Activated CD8-positive, alpha-beta memory T cell treated with anti-CD3 and anti-CD28 coated beads, Interleukin-2, amount 50 U/mL, for 48 hours (primary cell): Measurements from ENCODE around the gene SLFN12L.

ENCODE experiments used
- DNase-seq: peaks from one replicate; pipeline ENCODE4 v3.0.0-alpha.2; 2020

The SLFN12L gene

GRCh38 chr17:35423761-35424160 is 113.7 kb downstream of the SLFN12L start:
- DNase-seq, result no peak
